ENCODE results near the gene ZSCAN21.

DNA sequence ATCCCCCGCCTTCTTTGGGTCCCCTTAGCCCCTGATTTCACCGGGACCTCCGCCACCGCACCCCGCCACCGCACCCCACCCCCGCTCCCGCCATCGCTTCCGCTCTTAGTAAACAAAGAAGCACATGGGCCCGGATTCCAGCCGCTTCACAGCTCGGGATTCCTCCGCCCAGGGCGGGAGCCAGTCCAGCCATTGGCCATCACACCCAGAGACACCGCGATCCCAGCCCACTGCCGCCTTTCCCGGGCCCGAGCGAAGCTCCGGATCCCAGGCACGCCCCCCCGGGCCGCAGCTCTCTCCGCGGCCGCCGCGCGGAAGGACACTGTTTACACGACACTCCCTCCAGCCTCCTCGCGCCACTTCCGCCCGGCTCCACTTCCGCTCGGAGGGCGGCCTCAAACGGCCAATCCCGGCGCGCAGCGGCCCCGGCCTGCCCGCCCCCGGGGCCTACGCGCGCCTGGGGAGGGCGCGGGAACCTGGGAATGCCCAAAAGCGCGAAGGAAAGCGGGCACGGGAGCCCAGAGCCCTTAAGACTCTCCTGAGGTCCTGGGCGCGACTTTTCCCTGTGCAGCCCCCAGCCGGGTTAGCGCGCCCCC lies 50.9 kb downstream of the ZSCAN21 start:
- TF ChIP-seq, protein P1, sequence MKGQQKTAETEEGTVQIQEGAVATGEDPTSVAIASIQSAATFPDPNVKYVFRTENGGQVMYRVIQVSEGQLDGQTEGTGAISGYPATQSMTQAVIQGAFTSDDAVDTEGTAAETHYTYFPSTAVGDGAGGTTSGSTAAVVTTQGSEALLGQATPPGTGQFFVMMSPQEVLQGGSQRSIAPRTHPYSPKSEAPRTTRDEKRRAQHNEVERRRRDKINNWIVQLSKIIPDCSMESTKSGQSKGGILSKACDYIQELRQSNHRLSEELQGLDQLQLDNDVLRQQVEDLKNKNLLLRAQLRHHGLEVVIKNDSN (IDR thresholded peaks at IDR 0.05; ENCODE audit: borderline replicate concordance, extremely low read length, insufficient read depth, low read depth, low read length) = no peak
- TF ChIP-seq ZNF274 (IDR thresholded peaks at IDR 0.05; ENCODE audit: insufficient read depth, insufficient read length) = no peak
- no peak for TF ChIP-seq TARDBP (IDR thresholded peaks at IDR 0.05; ENCODE audit: borderline replicate concordance)

Data from GM12878 (cell line).